GM21423 (cell line): ENCODE data around the gene CEP112.

Experiments used
- ATAC-seq: cut with Tn5 transposase; IDR thresholded peaks from one replicate; pipeline ENCODE4 v1.9.1; 2021; ENCODE audit warnings: mild to moderate bottlenecking, moderate library complexity; ENCODE audit not compliant: unreplicated experiment

Gene CEP112

GRCh38 chr17:65893692-65894279 lies 298.1 kb downstream of the CEP112 start:
- no peak for ATAC-seq

- ATAC-seq: no peak
Observed at GRCh38 chr17:65892912-65893377, 299.0 kb downstream of the CEP112 start.

GRCh38 chr17:65891231-65891735 lies 300.6 kb downstream of the CEP112 start:
- ATAC-seq: no peak

- ATAC-seq: no peak
Observed at GRCh38 chr17:65888649-65889048, 303.3 kb downstream of the CEP112 start.

GRCh38 chr17:65886315-65887245 lies 305.4 kb downstream of the CEP112 start:
- no peak for ATAC-seq

- no peak for ATAC-seq
Observed at GRCh38 chr17:65885541-65886312, 306.2 kb downstream of the CEP112 start.

- no peak for ATAC-seq
Observed at GRCh38 chr17:65876985-65877384, 314.9 kb downstream of the CEP112 start.

GRCh38 chr17:65868881-65869280 lies 323.1 kb downstream of the CEP112 start:
- ATAC-seq: no peak

- ATAC-seq: no peak
Observed at GRCh38 chr17:65867014-65867413, 324.9 kb downstream of the CEP112 start.

- no peak for ATAC-seq
Observed at GRCh38 chr17:65865715-65866425, 326.1 kb downstream of the CEP112 start.

GRCh38 chr17:65864394-65864793 lies 327.5 kb downstream of the CEP112 start:
- no peak for ATAC-seq

- ATAC-seq: no peak
Observed at GRCh38 chr17:65857718-65858117, 334.2 kb downstream of the CEP112 start.

GRCh38 chr17:65856865-65857264 lies 335.1 kb downstream of the CEP112 start:
- ATAC-seq: no peak

- ATAC-seq: no peak
Observed at GRCh38 chr17:65855675-65856074, 336.3 kb downstream of the CEP112 start.

- no peak for ATAC-seq
Observed at GRCh38 chr17:65855245-65855644, 336.7 kb downstream of the CEP112 start.

GRCh38 chr17:65853816-65854215 lies 338.1 kb downstream of the CEP112 start:
- ATAC-seq: no peak

GRCh38 chr17:65852911-65853310 lies 339.0 kb downstream of the CEP112 start:
- ATAC-seq: no peak

- no peak for ATAC-seq
Observed at GRCh38 chr17:65851965-65852736, 339.8 kb downstream of the CEP112 start.

GRCh38 chr17:65850486-65850885 lies 341.4 kb downstream of the CEP112 start:
- no peak for ATAC-seq

GRCh38 chr17:65848751-65849150 lies 343.2 kb downstream of the CEP112 start:
- ATAC-seq: no peak
